ENCODE data around the gene SPPL3. TPM values are rescaled to one million over a fixed set of nuclear protein-coding genes. Genes with fewer than 3 reads are reported as not detected.

The SPPL3 gene
- total RNA-seq, 2 experiments from 2014 or later = 38.3 to 43.4 TPM

DNA sequence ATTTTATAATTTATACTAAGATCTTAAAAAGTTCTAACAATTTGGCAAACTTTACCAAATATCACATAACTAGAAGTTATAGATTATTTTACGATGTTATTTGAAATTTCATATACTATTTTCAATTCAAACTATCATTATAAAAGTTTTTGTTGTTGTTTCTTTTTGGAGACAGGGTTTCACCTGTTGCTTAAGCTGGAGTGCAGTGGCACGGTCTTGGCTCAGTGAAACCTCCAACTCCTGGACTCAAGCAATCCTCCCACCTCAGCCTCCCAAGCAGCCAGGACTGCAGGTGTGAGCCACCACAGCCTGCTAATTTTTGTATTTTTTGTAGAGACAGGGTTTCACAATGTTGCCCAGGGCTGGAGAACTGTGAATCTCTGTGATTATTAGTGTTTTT lies 87.8 kb downstream of the SPPL3 start:
- POLR2A ChIA-PET = no interaction called here

DNA sequence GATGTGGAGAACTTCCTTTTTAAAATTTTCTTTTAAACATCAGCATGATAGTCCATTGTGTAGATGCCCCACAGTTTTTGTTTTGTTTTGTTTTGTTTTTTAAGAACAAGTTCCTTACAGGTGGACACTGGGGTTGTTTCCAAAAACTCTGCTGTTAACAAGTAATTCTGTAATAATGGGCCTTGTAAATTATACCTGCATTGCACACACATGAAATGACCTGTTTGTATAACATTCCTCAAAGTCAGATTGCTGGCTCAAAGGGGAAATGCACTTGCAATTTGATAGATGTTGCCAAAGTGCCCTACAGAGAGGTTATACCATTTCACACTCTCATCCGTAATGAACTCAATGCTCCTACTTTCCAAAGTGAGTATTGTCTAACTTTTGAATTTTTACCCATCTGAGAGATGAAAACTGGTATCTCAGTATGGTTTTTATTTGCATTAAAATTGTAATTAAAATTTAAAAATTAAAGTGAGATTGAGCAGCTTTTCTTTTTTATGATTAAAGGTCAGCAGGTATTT lies 89.2 kb downstream of the SPPL3 start:
- ATAC-seq (ENCODE audit: poor library complexity) (no peak), DNase-seq (no peak)
- Mint-ChIP-seq H3K36me3 (ENCODE audit: low read depth) (peaks cover 22% of the 10 kb centered on the region), H3K9me3 (no peaks in the 10 kb centered on the region), H3K4me3 (no peak overlapping the region), H3K4me1 (ENCODE audit: low read depth) (peaks cover 45% of the 10 kb centered on the region), H3K27ac (peak overlapping the region; percentile 24), H3K27me3 (no peaks in the 10 kb centered on the region)
- POLR2A ChIA-PET = no interaction called here
- TF ChIP-seq, protein P1, sequence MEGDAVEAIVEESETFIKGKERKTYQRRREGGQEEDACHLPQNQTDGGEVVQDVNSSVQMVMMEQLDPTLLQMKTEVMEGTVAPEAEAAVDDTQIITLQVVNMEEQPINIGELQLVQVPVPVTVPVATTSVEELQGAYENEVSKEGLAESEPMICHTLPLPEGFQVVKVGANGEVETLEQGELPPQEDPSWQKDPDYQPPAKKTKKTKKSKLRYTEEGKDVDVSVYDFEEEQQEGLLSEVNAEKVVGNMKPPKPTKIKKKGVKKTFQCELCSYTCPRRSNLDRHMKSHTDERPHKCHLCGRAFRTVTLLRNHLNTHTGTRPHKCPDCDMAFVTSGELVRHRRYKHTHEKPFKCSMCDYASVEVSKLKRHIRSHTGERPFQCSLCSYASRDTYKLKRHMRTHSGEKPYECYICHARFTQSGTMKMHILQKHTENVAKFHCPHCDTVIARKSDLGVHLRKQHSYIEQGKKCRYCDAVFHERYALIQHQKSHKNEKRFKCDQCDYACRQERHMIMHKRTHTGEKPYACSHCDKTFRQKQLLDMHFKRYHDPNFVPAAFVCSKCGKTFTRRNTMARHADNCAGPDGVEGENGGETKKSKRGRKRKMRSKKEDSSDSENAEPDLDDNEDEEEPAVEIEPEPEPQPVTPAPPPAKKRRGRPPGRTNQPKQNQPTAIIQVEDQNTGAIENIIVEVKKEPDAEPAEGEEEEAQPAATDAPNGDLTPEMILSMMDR (IDR thresholded peaks at IDR 0.05) = no peak
- Histone ChIP-seq H3K36me3 (ENCODE audit: insufficient read depth, low read length) (peaks cover 5% of the 10 kb centered on the region), H3K4me3 (ENCODE audit: low read length) (no peak overlapping the region), H3K4me1 (ENCODE audit: insufficient read depth, low read length) (no peaks in the 10 kb centered on the region), H3K27me3 (ENCODE audit: control insufficient read depth in 1 of 2, insufficient read depth in 2 of 2, low read length in 2 of 2) (no peaks in the 10 kb centered on the region), H3K27ac (ENCODE audit: low read depth in 1 of 2, low read length in 2 of 2) (no peak overlapping the region), H3K9me3 (ENCODE audit: control insufficient read depth in 1 of 2, insufficient read depth in 1 of 2, low read length in 2 of 2) (no peaks in the 10 kb centered on the region)
- CTCF ChIA-PET = interaction anchor here (1.5 kb wide), 1 partner anchor 14 kb away, joined by 3 read pairs; no protein-coding TSS in a partner anchor
- intact Hi-C loops (cut with DNase I, micrococcal nuclease) = no loop called here

More for the DNA sequence above, 87.8 kb downstream of the SPPL3 start:
- no peaks in the 10 kb centered on the region for H3K36me3 ChIP-seq (ENCODE audit: insufficient read depth, low read length)
- no peaks in the 10 kb centered on the region for H3K4me1 ChIP-seq (ENCODE audit: insufficient read depth, low read length)
- Mint-ChIP-seq H3K9me3 (no peaks in the 10 kb centered on the region), H3K27ac (no peak overlapping the region), H3K4me1 (ENCODE audit: low read depth) (peaks cover 51% of the 10 kb centered on the region), H3K36me3 (ENCODE audit: low read depth) (peaks cover 9% of the 10 kb centered on the region), H3K27me3 (no peaks in the 10 kb centered on the region), H3K4me3 (no peak overlapping the region)
- H3K9me3 ChIP-seq (ENCODE audit: control insufficient read depth in 1 of 2, insufficient read depth in 1 of 2, low read length in 2 of 2) = no peaks in the 10 kb centered on the region
- H3K27ac ChIP-seq (ENCODE audit: low read depth in 1 of 2, low read length in 2 of 2) = no peak overlapping the region
- H3K27me3 ChIP-seq (ENCODE audit: control insufficient read depth in 1 of 2, insufficient read depth in 2 of 2, low read length in 2 of 2) = no peaks in the 10 kb centered on the region
- intact Hi-C loops (cut with DNase I, micrococcal nuclease) = no loop called here
- ATAC-seq (ENCODE audit: poor library complexity) = no peak
- no peak for DNase-seq
- TF ChIP-seq, protein P1 (IDR thresholded peaks at IDR 0.05) = no peak
- CTCF ChIA-PET = no interaction called here
- no peak overlapping the region for H3K4me3 ChIP-seq (ENCODE audit: low read length)

DNA sequence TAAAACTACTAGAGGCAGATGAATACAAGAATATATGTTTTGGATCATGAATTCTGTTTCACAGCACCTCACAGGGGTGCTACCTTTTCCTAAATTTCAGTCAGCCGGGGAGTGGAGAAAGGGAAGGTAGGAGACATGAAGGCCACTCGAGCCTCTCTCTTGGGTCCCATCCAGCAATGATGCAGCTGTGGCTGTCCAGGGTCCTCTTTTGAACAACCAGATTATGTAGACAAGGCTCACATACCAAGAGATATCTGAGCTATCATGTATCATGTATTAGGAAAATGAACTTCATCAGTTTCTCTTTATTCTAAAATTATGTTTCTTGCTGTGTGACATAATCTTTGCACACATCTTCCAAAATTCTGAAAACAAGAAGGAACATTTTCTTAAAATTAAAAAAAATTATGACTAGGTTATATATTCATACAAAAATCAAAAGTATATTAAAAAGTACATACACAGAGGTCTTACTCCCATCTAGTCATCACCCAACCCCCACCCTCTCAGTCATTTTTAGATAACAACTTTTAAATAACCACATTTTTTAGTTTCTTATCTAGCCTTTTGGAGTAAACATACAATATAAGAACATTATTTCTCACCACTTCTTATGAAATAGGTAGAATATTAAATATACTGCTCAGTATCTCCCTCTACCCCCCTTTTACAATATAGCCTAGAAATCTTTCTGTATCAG lies 89.8 kb downstream of the SPPL3 start:
- H3K27me3 Mint-ChIP-seq = no peaks in the 10 kb centered on the region
- no peaks in the 10 kb centered on the region for H3K9me3 Mint-ChIP-seq
- no peak for DNase-seq
- peaks cover 45% of the 10 kb centered on the region for H3K4me1 Mint-ChIP-seq (ENCODE audit: low read depth)
- Histone ChIP-seq H3K4me1 (ENCODE audit: insufficient read depth, low read length) (no peaks in the 10 kb centered on the region), H3K9me3 (ENCODE audit: control insufficient read depth in 1 of 2, insufficient read depth in 1 of 2, low read length in 2 of 2) (no peaks in the 10 kb centered on the region), H3K27me3 (ENCODE audit: control insufficient read depth in 1 of 2, insufficient read depth in 2 of 2, low read length in 2 of 2) (no peaks in the 10 kb centered on the region), H3K27ac (ENCODE audit: low read depth in 1 of 2, low read length in 2 of 2) (no peak overlapping the region), H3K4me3 (ENCODE audit: low read length) (no peak overlapping the region), H3K36me3 (ENCODE audit: insufficient read depth, low read length) (peaks cover 11% of the 10 kb centered on the region)
- intact Hi-C loops (cut with DNase I, micrococcal nuclease) = no loop called here
- H3K4me3 Mint-ChIP-seq = no peak overlapping the region
- ChIA-PET POLR2A (no interaction called here), CTCF (interaction anchor here (1.5 to 1.7 kb wide), 2 partner anchors 12 to 14 kb away, joined by 3 read pairs; no protein-coding TSS in a partner anchor)
- no peak for ATAC-seq (ENCODE audit: poor library complexity)
- H3K36me3 Mint-ChIP-seq (ENCODE audit: low read depth) = peaks cover 26% of the 10 kb centered on the region
- H3K27ac Mint-ChIP-seq = peak overlapping the region; percentile 24
- TF ChIP-seq, protein P1 (IDR thresholded peaks at IDR 0.05) = no peak
